GM23248 (cell line): ENCODE data around the gene MLNR.

Experiments used
- EZH2 ChIP-seq: fragments of 200-600 bp; sonication (generic); IDR thresholded peaks from 2 replicates; pipeline ENCODE4 v1.6.1; 2018; ENCODE audit warnings: antibody characterized with exemption, mild to moderate bottlenecking; ENCODE audit not compliant: insufficient read depth, poor library complexity, severe bottlenecking
- EZH2phosphoT487 ChIP-seq: fragments of 200-600 bp; sonication (generic); IDR thresholded peaks from 2 replicates; pipeline ENCODE4 v1.6.1; 2018; ENCODE audit warnings: antibody characterized with exemption, moderate library complexity, mild to moderate bottlenecking, low read depth; ENCODE audit not compliant: insufficient read depth

DNA sequence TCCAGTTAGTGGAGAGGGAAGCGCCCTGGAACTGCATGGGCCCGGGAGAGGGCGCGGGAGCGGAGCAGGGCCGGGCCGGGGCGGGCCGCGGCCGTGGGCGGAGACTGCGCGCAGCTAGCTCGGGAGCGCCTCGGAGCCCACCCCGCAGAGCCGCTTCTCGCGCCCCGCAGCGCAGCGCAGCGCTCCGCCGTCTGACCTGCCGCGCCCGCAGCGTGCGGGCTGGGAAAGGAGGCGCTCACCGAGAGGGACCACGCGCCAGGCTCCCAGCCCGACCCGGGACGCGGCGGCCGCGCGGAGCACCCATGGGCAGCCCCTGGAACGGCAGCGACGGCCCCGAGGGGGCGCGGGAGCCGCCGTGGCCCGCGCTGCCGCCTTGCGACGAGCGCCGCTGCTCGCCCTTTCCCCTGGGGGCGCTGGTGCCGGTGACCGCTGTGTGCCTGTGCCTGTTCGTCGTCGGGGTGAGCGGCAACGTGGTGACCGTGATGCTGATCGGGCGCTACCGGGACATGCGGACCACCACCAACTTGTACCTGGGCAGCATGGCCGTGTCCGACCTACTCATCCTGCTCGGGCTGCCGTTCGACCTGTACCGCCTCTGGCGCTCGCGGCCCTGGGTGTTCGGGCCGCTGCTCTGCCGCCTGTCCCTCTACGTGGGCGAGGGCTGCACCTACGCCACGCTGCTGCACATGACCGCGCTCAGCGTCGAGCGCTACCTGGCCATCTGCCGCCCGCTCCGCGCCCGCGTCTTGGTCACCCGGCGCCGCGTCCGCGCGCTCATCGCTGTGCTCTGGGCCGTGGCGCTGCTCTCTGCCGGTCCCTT lies at the start of gene MLNR:
- peak; percentile 26 for TF ChIP-seq EZH2
- TF ChIP-seq EZH2phosphoT487, result no peak
